Skeletal muscle cell (primary cell): ENCODE measurements around the gene POMZP3.
A peak's percentile ranks its signal among the peaks of the same experiment; 100 is the strongest.
"Not testable (repeated sequence)": the region's sequence is repeated elsewhere in the genome, so short reads cannot be mapped to it uniquely, and the experiment has no call there.

Experiments
- DNase-seq: peaks from one replicate; pipeline ENCODE4 v3.0.0-alpha.2; 2010; ENCODE audit warnings: low read depth
- H3K4me3 ChIP-seq: 2 replicates; pipeline ENCODE4 v1.5.1; 2011; ENCODE audit warnings: low read depth, mild to moderate bottlenecking, control low read depth, low read length, moderate library complexity

The POMZP3 gene

DNA sequence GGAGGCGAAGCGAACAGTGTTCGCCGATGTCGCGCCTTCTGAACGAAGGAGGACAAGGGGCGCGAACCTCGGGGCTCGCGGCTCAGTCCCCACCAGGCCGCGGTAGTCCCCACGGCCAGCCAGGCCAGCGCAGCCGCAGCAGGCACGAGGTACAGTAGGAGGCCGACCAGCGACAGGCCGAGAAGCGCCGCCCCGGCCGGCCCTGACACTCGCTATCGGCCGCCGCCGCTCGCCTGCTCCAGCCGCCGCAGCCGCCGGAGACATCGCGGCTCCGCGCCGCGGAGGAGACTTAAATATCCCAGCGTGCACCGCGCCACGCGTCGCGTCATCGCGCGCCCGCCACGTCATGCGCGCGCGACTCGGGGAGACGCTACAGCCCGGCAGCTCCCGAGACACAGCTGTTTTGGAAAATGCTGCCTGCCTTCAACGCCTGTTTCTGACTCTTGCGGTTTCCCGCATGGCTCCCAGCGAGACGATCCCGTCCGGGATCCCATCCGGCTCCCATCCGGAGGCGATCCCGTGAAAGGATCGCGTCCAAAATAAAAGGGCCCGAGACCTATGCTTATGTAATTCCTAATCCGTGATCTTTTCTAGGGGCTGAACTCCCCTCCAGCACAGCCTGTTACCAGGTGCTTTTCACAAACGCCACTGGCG lies at the start of gene POMZP3:
Gene POMZP3, minus strand, starts transcription at position 291 of the 654 bp plus-strand sequence. CDS start 1,215 bp downstream, outside the sequence.
- peak within 1 kb of the TSS; percentile 54 for H3K4me3 ChIP-seq
- DNase-seq: not testable (repeated sequence)

DNA sequence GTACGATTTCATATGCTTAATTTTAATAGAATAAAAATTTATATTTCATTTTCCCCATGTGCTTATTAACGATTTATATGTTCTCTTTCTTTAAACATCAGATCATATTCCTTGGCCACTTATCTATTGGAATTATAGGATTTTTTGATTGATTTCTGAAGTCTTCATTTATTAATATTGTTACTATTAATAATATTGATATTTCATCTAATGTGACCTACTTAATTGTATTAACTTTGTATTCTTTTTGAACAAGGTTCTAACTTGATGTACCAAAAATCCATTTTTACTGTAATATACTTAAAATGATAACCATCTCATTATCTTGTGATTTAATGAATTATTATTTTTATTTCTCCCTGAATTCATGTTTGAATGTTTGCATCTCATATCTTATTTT lies 48.7 kb upstream of the POMZP3 start:
- H3K4me3 ChIP-seq, DNase-seq: not testable (repeated sequence)

DNA sequence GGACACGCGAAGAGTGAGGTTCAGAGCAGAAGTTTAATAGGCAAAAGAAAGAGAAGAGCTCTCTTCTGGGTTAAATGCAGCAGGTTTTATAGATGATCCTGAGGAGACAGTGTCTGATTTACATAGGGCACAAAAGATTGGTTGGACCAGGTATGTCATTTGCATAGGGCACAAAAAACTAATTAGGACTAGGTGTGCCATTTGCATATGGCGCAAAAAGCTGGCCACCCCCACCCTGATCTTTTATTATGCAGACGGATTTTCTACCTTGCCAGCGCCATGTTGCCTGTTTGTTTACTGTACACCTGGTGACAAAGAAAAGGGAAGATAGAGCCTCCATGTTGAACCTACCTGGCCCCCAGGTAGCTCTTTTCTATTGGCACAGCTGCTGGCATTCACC lies 46.3 kb upstream of the POMZP3 start:
- not testable (repeated sequence) for DNase-seq, H3K4me3 ChIP-seq

DNA sequence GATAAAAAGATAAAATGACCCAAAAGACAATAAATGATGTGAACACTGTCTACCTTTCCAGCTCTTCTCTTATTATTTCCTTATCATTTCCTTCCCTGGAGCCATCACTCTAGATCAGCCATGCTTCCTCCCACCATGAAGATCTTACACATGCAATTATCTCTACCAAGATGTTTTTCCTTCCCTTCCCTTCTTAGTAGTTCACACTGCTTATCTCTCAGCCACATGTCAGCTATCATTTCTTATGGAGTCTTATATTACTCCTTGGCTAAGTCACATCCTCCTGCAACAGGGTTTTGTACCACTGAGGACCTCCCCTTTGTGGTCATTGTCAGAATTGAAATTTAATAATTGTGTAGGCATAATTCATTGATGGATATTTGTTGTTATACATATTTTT lies 32.1 kb upstream of the POMZP3 start:
- DNase-seq, H3K4me3 ChIP-seq: not testable (repeated sequence)

DNA sequence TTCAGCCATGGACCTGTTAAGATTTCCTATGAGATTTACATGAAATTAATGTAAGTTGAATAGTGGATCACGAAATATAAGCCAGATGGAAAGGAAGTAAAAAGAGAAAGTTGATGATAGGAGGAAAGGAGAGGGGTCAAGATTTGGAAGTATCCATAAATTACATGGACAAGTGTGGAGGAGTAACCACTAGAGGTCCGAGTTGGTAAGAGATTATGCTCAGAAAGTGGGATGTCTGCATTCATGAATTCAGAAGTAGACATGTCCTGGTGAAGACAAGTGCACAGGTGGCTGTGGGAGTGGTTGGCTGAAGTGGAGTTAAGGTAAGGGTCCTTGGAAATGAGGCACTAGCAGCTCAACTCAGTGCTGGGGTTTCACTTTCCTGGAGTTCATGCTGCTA lies 29.3 kb upstream of the POMZP3 start:
- not testable (repeated sequence) for H3K4me3 ChIP-seq, DNase-seq

DNA sequence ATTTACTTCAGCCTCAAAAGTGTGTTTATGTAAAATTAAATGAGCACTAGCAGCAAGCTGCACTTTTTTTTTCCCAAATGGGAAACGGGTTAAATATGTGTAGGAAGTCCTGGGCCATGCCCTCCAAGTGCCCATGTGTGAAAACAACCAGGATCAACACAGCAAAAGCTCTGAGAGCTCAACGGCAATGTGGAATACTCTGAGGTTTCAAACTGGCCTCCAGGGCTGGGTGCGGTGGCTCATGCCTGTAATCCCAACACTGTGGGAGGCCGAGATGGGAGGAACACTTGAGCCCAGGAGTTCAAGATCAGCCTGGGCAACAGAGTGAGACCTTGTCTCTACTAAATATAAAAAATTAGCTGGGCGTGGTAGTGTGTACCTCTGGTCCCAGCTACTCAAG lies 15.5 kb upstream of the POMZP3 start:
- H3K4me3 ChIP-seq, DNase-seq: not testable (repeated sequence)

DNA sequence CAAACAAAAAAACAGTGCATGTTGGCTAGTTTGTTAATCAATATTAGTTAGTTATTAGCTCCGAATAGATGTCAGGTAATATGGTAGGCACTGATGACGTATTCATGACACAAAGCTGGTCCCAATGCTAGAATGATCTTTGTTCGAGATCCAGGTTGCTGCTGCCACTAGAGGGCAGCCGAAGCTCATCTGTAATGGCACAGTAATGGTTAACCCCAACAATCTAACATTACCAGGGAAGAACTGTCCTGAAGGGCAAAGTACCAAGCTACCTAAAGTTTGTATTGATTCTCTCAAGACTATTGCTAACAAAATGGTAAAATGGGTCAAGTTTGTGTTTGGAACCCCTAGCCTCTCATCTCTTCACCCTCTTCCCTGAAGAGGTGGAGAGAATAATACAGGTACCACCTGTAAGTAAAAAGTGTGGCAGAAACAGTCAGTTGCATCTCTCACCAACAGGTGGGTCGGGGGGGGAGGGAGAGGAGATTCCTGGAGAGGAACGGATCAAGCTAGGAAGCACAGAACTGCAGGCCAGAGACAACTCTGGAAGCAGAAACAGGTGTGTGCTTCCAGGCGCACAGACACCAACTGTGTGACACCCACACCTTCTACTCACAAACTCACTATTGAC lies 10.1 kb upstream of the POMZP3 start:
- not testable (repeated sequence) for DNase-seq

DNA sequence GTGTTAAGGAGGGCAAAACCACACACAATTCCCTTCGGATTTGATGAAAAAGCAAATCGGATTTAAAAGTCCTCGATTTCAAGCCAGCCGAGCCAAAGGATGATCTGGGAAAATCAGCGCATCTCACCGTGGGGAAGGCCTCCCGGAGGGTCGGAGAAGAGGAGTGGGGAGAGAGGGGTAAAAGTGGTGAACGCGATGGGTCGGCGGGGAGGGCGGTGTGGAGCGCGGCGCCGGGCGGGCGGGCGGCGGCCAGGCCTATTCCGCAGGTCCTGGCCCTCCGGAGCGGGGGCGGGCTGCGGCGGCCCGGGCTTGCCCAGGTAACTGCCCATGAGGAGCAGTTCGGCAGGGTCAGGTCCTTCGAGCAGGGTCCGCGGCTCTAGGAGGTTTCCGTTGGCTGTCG lies 498 bp downstream of the POMZP3 start:
- peak overlapping the region; percentile 54 for H3K4me3 ChIP-seq
- DNase-seq: not testable (repeated sequence)

More for the DNA sequence above, 10.1 kb upstream of the POMZP3 start:
- H3K4me3 ChIP-seq: not testable (repeated sequence)

DNA sequence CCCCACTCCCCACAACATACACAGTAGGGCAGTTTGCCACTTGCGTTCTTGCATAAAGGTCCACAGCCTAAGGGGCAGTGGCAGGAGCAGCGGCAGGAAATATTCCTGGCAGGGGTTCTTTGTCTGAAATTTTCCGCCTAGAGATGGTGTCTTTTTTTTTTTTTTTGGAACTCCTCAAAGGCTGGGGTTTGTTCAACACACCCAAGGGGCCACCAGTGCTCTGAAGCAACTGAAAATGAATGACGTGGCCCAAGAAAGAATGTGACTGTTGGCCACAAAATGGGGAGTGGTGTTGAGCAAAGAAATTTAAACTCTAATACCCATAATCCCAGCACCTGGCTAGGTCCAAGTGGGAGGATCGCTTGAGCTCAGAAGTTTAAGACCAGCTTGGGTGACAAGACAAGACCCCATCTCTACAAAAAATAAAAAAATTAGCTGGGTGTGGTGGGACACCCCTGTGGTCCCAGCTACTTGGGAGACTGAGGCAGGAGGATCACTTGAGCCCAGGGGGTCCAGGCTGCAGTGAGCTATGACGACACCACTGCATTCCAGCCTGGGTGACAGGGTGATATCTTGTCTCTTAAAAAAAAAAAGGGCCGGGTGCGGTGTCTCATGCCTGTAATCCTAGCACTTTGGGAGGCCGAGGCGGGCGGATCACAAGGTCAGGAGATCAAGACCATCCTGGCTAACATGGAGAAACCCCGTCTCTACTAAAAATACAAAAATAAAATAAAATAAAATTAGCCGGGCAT lies 7.5 kb downstream of the POMZP3 start:
- not testable (repeated sequence) for H3K4me3 ChIP-seq, DNase-seq

DNA sequence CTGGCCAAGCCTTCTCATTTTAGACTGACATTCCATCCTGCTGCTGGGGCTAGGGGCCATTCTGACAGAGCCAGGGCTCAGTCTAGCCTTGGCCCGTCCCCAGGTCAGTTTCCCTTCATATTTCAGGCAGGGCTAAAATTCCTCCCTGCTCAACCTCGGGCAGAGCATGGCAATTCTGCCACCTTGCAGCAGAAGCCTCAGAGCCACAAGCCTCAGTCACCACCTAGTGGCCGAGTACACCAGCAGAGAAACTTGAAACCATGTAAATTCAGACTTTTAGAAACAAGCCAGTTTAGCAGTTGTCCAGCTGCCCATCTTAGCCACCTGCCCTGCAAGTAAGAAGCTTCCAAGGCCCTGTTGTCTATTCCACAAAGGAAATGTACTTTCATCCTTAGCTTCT lies 13.3 kb downstream of the POMZP3 start:
- not testable (repeated sequence) for H3K4me3 ChIP-seq
- peak; percentile 23 for DNase-seq

DNA sequence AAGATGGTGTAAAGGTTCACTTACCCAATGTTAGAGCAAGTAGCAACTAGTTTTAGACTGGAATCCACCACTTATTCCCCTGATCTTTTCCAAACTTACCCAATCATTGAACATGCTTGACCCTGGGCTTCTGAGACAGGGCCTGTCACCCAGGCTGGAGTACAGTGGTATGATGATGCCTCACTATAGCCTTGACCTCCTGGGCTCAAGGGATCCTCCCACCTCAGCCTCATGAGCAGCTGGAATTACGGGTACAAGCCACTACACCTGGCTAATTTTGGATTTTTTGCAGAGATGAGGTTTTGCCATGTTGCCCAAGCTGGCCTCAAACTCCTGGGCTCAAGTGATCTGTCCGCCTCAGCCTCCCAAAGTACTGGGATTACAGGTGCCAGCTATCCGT lies 14.8 kb downstream of the POMZP3 start:
- H3K4me3 ChIP-seq, DNase-seq: not testable (repeated sequence)

DNA sequence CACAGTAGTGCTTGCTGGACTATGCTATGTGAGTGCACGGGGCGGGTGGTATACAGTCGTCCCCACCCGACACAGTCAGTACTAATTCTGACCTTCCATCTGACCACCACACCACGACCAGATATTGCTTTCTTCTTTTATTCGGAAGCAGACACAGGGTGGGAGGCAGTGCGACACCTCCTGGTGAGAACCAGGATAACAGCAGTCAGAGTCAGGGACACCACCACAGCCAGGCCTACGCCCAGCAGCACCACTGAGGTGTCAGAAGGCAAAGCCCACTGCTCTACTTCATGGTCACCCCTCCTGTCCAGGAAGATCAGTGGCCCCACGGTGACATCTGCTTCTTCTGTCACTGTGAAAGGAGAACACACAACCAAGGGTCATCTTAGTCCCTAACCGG lies 17.2 kb downstream of the POMZP3 start:
- not testable (repeated sequence) for DNase-seq, H3K4me3 ChIP-seq

DNA sequence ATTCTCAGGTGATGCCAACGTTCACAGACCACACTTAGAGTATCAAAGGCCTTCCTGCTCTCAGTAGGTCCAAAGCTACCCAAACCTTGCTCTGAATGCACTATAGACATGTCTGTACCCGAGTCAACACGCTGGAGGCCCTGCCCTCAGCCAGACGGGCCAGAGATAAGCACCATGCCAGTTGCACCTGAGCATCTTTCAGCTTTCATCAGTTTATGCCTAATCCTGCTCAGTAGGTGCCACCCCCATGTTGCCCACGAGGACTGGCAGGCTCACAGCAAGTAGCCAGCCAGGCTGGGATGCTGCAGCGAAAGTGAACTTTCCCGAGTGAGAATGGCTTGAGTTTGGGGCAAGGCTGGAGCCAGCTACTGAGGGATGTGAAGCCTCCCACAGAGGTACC lies 18.6 kb downstream of the POMZP3 start:
- DNase-seq, H3K4me3 ChIP-seq: not testable (repeated sequence)

DNA sequence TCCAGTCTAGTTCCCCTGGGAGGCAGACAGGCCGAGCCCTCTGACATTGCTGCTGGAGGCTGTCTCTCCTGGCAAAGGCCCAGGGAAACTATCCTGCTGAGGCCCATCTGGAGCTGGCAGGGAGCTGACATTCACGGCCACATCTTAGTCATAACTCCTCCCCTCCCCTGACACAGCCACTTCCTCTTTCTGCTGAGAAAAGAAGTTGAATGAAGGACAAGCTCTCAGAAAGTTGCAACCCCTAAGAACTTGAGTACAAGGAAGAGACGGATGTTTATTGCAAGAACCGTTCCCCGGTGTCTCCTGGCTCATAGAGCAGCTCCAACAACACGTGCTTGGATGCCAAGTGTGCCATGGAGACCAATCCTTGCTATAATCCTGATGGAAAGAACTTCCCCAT lies 21.1 kb downstream of the POMZP3 start:
- H3K4me3 ChIP-seq: not testable (repeated sequence)
- DNase-seq: peak; percentile 62

DNA sequence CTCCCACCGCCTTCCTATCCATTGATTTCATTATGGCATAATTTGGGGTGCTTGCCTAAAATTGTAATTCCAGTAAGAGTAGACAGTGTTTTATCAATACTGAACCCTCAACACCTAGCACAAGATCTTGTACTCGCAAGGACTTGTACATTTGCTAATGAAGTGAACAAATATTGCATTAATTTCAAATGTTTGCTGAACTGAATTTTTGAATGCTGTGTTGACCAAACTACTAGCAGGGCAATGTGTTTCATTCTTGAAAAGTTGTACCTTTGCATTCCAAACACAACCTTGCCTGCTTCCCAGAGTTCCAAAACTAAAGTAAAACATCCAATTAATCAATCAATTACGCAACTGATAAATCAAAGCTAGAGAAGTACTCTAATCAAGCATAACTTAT lies 26.4 kb downstream of the POMZP3 start:
- not testable (repeated sequence) for DNase-seq, H3K4me3 ChIP-seq

DNA sequence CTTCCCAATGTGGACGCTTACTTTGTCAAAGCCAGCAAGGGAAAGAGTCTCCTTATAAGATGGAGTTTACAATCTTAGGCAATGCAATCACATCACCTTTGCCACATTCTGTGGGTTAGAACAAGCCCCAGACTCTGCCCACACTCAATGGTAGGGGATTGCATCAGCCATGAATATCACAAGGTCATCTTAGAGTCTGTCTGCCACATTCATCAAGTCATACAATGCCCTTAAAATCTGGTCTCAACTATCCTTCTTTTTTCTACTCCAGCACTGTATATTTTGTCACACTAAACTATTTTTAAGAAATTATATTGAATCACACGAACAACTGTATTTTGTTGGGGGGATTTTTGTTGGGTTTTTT lies 27.0 kb downstream of the POMZP3 start:
- not testable (repeated sequence) for H3K4me3 ChIP-seq, DNase-seq

DNA sequence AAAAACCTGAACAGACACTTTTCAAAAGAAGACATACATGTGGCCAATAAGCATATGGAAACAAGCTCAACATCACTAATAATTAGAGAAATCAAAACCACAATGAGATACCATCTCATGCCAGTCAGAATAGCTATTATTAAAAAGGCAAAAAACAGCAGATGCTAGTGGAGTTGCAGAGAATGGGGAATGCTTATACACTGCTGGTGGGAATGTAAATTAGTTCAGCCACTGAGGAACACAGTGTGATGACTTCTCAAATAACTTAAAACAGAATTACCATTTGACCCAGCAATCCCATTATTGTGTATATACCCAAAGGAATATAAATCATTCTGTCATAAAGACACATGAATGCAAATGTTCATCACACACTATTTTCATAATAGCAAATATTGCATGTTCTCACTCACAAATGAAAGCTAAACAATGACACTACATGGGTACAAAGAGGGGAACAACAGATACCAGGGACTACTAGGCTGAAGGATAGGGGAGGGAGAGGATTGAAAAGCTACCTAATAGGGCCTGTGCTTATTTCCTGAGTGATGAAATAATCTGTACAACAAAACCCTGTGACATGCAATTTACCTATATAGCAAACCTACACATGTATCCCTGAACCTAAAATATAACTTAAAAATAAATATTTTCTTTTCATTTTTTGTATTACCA lies 28.4 kb downstream of the POMZP3 start:
- not testable (repeated sequence) for H3K4me3 ChIP-seq, DNase-seq

DNA sequence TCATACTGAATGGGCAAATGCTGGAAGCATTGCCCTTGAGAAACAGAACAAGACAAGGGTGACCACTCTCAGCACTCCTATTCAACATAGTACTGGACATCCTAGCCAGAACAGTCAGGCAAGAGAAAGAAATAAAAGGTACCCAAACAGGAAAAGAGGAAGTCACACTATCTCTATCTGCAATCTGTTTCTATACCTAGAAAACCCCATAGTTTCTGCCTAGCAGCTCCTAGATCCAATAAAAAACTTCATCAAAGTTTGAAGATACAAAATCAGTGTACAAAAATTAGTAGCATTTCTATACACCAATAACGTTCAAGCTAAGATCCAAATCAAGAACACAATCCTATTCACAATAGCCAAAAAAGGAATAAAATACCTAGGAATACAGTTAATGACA lies 29.8 kb downstream of the POMZP3 start:
- DNase-seq, H3K4me3 ChIP-seq: not testable (repeated sequence)

DNA sequence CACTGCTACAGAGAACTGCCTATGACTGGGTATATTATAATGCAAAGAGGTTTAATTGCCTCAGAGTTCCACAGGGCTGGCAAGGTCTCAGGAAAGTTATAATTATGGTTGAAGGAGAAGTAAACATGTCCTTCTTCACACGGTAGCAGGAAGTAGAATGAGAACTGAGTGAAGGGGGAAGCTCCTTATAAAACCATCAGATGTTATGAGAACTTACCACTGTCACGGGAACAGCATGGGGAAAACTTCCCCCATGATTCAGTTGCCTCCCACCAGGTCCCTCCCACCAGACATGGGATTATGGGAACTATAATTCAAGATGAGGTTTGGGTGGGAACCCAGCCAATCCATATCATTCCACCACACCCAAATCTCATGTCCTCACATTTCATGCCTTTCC lies 34.4 kb downstream of the POMZP3 start:
- DNase-seq, H3K4me3 ChIP-seq: not testable (repeated sequence)
